GM19035 (cell line): Measurements from ENCODE around the gene ZNF385C.

Experiments
- ATAC-seq: cut with Tn5 transposase; IDR thresholded peaks from one replicate; pipeline ENCODE4 v1.9.1; 2021; ENCODE audit not compliant: unreplicated experiment

The ZNF385C gene

DNA sequence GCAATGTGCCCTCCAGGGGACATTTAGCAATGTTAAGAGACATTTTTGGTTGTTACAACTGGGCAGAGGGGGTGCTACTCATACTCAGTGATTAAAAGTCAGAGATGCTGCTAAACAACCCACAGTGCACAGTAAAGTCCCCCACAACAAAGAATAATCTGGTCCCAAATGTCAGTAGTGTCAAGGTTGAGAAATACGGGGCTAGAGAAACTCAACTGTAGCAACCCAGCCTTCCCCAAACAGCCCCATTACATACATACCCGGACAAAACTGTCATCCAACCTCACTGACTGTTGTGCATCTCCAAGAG lies 101.5 kb downstream of the ZNF385C start:
- no peak for ATAC-seq

DNA sequence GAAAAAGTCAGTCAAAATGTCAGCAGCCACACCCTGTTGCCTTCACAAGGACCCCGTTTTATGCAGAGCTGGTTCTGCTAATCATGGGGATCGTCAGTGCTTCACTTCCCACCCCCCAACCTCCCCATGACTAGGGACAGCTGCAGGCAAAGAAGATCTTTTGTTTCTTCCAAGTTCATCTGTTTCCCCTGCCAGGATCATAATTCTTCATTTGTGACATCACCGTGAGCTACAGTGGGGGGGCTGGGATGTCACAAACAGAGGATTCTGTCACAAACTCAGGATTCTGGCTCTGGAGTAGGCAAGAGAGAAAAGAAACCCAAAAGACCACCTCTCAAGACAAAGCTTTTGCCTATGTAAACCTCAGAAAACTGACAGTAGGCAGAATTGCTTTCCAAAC lies 105.7 kb downstream of the ZNF385C start:
- no peak for ATAC-seq

DNA sequence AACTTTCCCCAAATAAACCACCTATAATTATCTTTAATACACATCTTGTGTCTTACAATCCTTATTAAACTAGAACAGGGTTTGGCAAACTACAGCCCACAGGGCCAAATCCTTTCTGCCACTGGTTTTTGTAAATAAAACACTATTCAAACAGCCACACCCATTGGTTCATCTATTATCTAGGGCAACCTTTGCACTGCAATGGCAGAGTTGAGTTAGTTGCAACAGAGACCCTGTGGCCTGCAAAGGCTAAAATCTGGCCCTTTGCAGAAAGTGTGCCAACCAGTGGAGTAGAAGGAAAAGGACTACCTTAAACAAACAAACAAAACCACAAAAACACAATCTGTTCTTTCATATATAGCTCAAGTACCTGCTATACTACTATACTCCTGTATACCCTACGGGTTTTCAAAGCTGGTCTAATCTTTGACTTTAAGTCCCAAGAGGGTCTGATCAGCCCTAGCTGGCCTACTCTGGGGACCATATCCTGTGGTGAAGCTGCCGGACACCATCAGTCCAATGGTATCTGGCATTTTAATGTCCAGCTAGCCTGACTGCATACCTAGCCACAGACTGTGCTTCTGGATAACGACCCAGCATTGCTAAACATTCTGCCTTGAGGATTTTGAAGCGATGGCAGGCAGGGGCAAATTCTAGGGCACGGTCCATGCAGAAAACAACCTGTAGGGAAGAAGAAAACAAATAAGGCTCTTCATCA lies 108.4 kb downstream of the ZNF385C start:
- no peak for ATAC-seq

DNA sequence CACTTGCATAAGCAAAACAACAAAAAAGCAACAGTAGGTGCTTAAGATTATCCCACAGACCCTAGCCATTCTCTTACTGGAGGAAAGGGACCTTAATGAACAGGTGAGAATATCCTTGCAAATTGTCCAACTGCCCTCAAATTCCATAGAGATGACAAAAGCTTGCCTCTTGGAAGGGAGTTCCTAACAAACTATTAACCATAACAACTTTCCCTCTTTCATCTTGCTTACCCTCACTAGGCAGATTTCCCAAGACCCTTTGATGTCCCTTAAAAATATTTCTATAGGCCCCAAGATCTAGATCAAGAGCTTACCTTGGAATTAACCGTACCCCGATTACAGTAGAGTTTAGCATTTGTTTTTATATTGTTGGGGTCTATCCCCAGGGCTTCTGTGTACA lies 109.9 kb downstream of the ZNF385C start:
- ATAC-seq, result no peak

DNA sequence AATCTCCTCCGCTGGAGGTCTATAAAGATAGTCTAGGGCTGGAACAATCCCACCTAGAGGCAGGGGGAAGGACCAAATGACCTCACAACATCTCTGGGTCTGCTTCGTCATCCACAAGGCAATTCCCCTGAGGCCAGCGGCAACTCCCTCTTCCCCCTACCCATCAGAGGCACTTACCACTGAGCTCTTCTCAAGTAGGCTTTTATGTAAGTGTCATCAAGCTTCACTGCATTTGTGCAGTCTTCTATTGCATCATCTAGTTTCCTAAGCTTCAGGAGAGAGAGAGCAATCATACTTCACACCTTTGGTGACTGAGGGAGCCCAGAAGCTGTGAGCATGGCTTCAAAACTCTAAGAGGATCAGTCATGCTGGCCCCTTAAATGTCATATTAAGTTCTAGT lies 110.6 kb downstream of the ZNF385C start:
- no peak for ATAC-seq

DNA sequence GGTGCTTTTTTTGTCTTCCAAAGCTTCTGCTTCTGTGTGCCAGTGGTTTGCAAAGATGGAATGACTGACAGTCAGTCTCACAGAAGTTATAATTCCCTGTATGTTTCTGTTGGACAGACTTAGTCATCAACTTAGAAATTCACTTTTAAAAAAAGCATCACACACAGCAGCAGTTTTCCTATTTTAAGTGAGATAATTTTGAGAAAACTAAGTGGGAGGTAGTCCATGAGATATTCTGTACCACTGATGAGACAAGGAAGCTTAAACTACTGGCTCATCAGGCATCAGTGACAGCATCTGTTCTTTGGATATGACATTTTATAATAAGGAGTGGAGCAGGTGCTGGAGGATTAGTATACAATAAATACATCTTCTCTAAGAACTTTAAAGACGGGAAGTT lies 111.6 kb downstream of the ZNF385C start:
- ATAC-seq, result no peak

DNA sequence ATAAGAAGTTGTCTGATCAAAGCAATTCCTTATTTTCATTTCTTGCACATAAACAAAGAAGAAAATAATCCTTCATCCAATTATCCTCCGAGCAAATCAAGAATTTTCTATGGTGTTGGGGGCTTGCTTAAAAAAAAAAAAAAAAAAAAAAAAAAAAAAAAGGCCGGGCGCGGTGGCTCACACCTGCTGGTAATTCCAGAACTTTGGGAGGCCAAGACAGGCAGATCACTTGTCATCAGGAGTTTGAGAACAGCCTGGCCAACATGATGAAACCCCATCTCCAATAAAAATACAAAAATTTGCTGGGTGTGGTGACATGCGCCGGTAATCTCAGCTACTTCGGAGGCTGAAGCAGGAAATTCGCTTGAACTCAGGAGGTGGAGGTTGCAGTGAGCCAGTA lies 112.4 kb downstream of the ZNF385C start:
- ATAC-seq, result no peak

DNA sequence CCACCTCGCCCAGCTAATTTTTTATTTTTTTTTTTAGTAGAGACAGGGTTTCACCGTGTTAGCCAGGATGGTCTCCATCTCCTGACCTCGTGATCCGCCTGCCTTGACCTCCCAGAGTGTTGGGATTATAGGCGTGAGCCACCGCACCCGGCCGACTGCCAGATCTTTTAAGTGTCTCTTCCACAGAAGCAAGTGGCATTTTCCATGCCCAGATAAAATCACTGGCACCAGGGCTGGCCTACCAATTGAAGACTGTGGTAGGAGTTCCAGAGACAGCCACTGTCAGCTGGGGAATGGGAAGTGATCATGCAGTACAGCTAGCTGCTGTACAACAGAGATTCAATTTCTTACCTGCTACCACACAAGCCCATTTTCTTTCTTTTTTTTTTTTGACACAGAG lies 113.8 kb downstream of the ZNF385C start:
- no peak for ATAC-seq

DNA sequence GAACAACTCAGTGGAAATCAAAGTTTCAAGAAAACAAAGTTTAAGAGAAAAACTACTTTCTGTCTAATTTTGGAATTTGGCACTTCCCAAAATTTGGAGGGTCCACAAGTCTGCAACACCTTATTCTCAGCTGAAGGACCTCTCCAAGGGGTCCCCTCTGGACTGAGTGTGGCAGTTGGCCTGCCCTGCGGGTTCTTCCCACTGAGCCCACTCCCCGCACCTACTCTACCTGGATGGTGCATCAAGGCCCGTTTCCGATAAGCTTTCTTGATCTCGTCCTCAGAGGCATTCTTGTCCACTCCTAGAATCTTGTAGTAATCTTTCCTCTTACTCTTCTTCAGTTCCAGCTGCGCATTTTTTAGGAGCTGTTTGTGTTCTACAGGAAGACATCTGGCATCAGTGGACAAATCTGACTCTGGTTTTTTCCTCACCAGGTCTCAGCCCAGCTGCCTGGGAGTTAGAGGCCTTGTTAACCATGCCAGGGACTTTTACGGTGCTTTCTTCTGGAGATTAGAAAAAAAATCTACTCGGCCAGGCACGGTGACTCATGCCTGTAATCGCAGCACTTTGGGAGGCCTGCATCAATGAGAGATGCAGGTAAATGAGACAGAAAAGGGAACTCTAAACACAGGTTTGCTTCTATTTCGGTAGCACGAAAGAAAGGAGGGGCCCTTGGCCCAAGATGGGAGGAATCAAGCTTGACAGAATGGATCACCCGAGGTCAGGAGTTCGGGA lies 116.1 kb downstream of the ZNF385C start:
- no peak for ATAC-seq

DNA sequence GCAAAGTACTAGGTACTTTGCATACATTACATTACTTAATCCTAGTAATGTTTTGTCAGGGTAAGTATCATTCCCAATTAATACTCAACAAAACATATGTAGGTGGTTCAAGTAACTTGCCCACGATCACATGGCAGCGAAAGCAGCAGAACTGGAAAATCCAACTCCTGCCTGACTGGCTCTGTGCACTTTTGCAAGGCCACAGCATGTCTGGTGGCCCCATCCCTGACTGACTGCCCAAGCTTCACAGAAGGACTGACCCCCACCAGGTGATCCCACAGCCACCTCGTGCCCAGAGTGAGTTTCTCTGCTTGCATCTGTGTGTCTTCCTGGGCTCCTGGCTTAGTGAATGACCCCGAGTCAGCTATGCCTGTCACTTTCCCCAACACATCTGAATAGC lies 120.3 kb downstream of the ZNF385C start:
- no peak for ATAC-seq

DNA sequence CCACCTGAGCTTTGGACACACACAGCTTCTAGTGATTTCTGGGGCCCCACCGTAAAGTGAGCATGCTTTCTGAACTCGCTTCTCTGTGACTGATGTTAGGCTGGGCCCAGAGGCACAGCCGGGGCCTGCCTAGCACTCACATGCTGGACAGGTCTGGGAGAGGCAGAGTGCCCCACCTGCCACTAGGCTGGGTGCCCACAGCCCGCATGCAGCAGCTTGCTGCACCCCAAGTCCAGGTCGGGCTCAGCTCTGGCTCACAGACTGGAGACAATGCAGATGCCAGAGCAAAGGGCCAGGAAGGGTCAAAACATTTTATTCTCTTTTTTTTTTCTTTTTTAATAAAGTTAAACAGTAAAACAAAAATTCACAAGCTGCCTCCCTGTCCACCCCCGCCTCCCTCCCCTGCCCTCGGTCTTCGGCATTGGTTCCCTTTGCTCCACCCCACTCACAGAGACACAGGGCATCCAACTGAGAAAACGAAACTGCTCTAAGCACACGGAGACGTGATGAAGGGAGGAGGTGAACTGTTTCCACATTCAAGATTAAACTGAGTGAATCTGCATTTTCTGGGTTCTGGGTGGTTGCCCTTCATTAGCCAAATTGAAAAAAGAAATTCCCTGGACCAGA lies 122.0 kb downstream of the ZNF385C start:
- no peak for ATAC-seq
